ENCODE measurements around the gene KCTD17.

Gene KCTD17

DNA sequence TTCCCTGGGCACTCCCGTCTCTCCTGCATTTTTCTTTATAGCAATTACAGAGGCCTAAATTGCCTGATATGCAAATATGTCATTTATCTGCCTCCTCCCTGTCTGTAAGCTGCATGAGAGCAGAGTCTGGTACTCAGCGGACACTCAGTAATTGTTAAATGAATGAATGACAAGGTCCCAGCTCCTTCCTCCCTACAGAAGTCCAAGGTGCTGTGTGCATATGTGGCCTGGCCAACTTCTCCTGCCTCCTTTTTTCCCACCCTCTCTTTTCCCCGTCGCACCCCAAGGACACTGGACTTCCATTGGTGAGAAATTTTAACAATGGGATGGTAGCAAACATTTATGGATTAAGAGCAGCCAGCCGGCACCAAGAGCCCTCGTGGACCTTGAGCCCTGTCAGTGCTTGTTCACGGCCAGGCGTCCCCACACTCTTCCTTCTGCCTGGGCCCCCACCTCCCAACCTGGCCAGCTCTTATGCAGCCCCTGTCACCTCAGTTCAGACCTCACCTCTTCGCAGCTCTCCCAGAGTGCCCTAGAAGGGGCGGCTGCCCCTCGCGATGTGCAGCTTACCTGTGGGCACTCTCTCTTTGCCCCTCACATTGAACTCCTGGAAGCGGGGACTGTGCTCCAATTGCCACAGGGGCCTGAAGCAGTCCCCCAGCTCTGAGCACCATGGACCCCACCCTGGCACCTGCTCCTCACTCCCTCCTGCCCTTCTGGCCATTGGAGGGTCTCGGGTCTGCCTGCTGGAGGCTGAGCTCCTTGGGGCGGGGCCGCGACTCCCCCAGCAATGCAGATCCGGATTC, 56.5 kb downstream of the KCTD17 start:
- no peak for DNase-seq

DNA sequence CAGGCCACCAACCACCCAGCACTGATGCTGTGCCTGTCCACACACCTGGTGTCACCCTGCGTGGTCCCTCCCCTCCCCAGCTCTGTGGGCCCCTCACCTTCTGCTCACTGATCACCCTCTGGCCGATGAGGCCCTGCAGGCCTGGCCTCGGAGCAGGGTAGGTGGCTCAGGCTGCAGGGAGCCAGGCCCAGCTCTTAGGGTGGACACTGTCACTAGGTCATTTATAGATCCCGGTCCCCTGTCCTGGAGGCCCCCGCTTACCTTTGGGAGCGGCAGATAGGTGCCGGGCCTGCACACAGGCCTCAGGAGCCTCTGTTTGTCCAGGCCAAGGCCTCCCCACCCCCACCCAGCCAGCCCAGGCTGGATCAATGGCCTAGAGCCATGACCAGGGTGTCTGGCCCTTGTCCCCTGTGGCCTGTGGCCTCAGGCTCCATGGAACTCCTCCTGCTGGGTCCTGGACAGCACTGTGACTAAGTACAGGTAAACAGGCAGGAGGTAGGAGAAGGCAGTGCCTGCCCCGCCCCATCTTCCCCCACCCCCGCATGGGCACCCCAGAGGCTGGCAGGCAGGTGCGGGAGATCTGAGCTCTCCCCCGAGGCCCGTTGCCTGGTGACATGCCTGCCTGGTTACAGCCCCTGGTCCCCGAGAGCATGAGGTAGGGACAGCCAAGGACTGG, 57.8 kb downstream of the KCTD17 start, which contains the start of gene TMPRSS6:
TMPRSS6 (minus strand) TSS at position 472 of the 676 bp plus-strand sequence. CDS start 6,296 bp downstream, outside the sequence.
- DNase-seq, result no peak

DNA sequence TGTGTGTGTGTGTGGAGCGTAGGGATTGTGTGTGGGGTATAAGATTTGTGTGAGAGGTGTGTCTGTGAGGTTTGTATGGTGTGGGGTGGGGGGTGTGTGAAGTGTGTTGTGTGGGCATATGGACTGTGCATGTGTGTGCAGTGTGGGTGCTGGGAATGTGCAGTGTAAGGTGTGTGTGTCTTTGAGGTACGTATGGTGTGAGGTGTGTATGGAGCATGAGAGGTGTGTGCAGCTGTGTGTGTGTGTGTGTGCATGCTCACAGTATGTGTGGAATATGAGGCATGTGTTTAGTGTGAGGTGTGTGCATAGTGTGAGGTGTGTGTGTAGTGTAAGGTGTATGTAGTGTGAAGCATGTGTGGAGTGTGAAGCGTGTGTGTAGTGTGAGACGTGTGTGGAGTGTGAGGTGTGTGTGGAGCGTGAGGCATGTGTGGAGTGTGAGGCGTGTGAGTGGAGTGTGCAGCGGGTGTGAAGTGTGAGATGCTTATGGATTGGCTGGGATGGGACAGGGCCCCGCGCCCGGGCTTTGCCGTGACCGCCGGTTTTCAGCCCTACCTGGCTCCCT, 59.7 kb downstream of the KCTD17 start:
- DNase-seq, result no peak

DNA sequence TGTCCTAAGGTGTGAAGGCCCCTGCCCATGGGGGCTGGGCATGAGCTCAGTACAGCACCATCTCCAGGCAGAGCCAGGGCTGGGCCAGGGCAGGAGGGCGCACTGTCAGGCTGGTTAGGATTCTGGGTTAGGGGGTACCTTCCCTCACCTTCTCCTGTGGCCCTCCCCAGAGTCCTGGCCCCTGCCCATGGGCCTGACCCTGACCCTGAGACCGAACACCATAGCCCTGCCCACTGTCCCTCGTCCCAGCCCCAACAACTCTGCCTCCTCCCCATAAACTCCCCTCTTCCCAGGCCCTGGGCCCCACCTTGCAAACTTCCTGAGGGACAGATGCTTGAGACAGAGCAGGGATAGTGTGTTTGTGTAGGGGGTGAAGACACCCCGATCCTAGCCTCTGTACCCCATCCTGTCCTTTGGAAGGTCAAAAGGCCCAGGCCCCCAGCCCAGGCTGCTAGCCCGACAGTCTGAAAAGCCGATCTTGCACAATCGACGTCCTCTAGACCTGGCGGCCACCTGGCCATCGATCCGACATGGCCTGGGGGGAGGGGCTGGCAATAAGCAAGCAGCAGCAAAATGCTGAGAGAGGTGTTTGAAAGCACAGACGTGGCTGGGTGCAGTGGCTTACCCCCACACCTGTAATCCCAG, 60.7 kb downstream of the KCTD17 start:
- no peak for DNase-seq

All from KG1 (cell line).